GM10266 (cell line): ENCODE results near the gene KDM4C.

Source experiments
- DNase-seq: peaks from one replicate; pipeline ENCODE4 v3.0.0; 2012; ENCODE audit errors: extremely low spot score
- TF ChIP-seq, protein P1 (sequence below): IDR thresholded peaks from 2 replicates; pipeline ENCODE4 v1.5.1; 2012; ENCODE audit warnings: mild to moderate bottlenecking, low read depth; ENCODE audit not compliant: control insufficient read depth, insufficient read depth; ENCODE audit errors: missing control alignments

KDM4C gene

DNA sequence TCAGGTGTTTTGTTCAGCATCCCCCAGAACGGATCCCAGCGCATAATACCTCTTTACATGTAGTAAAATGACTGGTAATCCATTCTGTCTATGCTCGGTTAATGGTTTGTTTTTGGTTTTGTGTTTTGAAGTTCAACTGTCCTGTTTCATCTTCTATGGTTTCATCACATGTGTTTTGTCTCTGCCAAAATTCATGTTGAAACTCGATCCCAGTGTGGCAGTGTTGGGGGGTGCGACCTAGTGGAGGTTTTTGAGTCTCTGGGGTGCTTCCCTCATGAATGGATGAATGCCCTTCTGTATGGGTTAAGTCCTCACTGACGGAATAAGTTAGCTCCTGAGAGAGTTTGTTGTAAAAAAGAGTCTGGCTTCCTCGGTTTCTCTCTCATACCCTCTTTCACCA is 317.4 kb downstream of the KDM4C start:
- TF ChIP-seq, protein P1, sequence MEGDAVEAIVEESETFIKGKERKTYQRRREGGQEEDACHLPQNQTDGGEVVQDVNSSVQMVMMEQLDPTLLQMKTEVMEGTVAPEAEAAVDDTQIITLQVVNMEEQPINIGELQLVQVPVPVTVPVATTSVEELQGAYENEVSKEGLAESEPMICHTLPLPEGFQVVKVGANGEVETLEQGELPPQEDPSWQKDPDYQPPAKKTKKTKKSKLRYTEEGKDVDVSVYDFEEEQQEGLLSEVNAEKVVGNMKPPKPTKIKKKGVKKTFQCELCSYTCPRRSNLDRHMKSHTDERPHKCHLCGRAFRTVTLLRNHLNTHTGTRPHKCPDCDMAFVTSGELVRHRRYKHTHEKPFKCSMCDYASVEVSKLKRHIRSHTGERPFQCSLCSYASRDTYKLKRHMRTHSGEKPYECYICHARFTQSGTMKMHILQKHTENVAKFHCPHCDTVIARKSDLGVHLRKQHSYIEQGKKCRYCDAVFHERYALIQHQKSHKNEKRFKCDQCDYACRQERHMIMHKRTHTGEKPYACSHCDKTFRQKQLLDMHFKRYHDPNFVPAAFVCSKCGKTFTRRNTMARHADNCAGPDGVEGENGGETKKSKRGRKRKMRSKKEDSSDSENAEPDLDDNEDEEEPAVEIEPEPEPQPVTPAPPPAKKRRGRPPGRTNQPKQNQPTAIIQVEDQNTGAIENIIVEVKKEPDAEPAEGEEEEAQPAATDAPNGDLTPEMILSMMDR, result no peak

GRCh38 chr9:7079051-7079450 is 321.3 kb downstream of the KDM4C start:
- TF ChIP-seq, protein P1, result no peak
- no peak for DNase-seq

More for the DNA sequence above, 317.4 kb downstream of the KDM4C start:
- no peak for DNase-seq

DNA sequence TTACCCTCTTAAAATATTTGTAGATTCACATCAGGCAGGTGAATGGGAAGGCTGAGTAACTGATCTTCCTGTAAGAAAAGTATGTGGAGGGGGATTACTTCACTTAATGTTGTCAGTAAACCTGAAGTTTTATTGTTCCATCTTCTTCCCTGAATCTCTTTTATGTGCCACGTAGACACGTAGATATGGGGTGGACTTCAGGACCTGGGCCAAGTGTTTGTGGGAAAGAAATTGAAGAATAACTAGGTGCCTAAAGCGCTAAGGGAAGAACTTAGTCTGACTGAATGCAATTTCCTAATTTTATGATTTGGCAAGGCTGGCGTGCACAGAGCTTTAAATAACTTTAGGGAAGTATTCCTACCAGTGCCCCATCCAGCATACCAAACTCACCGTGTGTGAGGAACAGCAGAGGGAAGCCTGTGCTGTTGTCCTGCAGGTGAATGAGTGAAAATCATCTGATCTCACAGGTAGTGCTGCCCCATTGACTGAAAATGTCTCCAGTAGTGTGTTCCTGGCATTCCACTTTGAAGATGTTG is 323.4 kb downstream of the KDM4C start:
- TF ChIP-seq, protein P1, result no peak
- DNase-seq, result no peak

DNA sequence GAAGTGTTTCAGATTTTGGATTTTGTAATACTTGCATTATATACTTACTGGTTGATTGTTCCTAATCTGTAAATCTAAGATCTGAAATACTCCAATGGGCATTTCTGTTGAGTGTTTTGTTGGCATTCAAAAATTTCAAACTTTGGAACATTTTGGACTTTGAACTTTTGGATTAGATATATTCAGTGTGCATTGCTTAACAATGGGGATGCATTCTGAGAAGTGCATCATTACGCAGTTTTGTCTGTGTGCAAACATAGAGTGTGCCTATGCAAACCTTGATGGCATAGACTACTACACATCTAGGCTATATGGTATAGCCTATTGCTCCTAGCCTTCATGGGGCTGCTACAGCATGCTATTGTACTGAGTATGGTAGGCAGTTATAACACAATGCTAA is 325.4 kb downstream of the KDM4C start:
- no peak for DNase-seq
- TF ChIP-seq, protein P1, result no peak

DNA sequence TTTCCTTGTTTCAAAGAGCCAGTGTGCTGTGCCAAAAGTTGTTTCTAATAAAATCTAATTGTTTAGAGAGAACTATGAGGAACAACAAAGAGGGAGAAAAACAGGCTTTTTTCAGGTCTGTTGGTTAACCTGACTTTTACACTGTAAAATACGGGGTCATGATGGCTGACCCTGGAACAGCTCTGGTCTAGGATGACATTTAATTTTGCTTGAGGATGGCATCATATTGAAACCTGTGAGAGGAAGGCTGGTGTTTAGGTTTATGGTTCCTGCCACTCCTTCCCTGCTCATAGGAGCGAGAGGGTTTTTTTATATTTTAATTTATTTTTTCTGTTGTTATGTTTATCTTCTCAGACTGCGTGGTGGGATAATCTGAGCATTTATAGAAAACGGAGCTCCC is 327.6 kb downstream of the KDM4C start:
- TF ChIP-seq, protein P1, result no peak

GRCh38 chr9:7086389-7086788 is 328.6 kb downstream of the KDM4C start:
- TF ChIP-seq, protein P1, result no peak
- no peak for DNase-seq

More for the DNA sequence above, 327.6 kb downstream of the KDM4C start:
- no peak for DNase-seq

- TF ChIP-seq, protein P1, result no peak
- DNase-seq, result no peak
Measured at GRCh38 chr9:7088611-7089010, 330.8 kb downstream of the KDM4C start.
